Right lobe of liver (tissue), 4 donors: ENCODE measurements around the gene TDRD3.

Source experiments
- POLR2A ChIP-seq: fragments of 450-650 bp; IDR thresholded peaks from one replicate; pipeline ENCODE4 v1.6.1; 2017; ENCODE audit warnings: antibody characterized with exemption, mild to moderate bottlenecking
- TF ChIP-seq, protein P1 (sequence below), 4 donors: fragments of 200-600 bp in 3 of 4; fragments of 450-650 bp in 1 of 4; IDR thresholded peaks; one replicate each; pipeline versions ENCODE4 v1.5.1 to v1.8.0; 2016 to 2022; ENCODE audit warnings: antibody characterized with exemption in 4 of 4, mild to moderate bottlenecking in 2 of 4
- donor health status: DM: no; HTN: no; CAD: no.
- donor health status: DM: no; HTN: no; CAD: no.
- donor health status: DM: no; HTN: yes; CAD: no.

DNA sequence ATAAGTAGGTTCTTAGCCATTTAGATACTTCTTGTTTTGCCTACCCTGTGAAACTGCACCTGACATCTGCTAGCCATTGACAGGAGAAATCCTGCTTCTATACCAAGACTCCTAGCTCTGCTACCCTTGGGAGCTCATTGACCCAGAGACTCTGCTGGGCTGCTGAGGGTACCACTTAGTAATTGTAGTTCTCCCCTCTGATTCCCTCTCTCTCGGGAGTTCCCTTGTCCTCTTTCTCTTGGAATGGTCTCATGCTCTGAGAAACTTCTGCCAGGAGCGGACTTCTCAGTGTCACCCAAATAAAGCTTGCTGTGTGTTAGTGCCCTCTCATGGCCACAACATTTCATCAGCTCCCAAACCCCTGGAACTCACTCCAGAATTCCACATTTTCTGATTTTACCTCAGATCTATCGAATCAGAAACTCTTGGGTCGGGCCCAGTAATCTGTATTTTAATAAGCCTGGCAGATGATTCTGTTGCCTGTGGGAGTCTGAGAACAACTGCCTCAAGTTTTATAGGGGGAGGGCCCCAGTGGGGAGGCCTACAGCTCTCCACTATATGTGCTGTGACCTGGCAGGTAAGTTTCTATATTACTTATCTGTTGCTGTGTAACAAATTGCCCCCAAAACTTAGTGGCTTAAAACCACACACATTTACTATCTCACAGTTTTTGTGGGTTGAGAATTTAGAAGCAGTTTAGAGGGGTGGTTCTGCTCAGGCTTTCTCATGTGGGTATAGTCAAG is 221.1 kb downstream of the TDRD3 start:
- TF ChIP-seq, protein P1, sequence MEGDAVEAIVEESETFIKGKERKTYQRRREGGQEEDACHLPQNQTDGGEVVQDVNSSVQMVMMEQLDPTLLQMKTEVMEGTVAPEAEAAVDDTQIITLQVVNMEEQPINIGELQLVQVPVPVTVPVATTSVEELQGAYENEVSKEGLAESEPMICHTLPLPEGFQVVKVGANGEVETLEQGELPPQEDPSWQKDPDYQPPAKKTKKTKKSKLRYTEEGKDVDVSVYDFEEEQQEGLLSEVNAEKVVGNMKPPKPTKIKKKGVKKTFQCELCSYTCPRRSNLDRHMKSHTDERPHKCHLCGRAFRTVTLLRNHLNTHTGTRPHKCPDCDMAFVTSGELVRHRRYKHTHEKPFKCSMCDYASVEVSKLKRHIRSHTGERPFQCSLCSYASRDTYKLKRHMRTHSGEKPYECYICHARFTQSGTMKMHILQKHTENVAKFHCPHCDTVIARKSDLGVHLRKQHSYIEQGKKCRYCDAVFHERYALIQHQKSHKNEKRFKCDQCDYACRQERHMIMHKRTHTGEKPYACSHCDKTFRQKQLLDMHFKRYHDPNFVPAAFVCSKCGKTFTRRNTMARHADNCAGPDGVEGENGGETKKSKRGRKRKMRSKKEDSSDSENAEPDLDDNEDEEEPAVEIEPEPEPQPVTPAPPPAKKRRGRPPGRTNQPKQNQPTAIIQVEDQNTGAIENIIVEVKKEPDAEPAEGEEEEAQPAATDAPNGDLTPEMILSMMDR (IDR thresholded peaks at IDR 0.05), result peak in 3 of 4 donors; percentile 20 to 44 (median 25)
- TF ChIP-seq POLR2A, result no peak
